Esophagus squamous epithelium (tissue), 5 donors: Measurements from ENCODE around the gene COL4A1. TPM values are rescaled to one million over a fixed set of nuclear protein-coding genes. Genes with fewer than 3 reads are reported as not detected.

Source experiments
- DNase-seq: peaks from one replicate; lab custom pipeline; 2025; lab: John Stamatoyannopoulos, UW
- H3K27ac ChIP-seq, 4 donors: fragments of 200-600 bp; sonication (generic); one replicate each; pipeline ENCODE4 v1.5.1; 2016 to 2019; ENCODE audit warnings: mild to moderate bottlenecking in 1 of 4
- H3K27me3 ChIP-seq, 4 donors: fragments of 200-600 bp; sonication (generic); 1 replicate in 3 of 4; 2 replicates in 1 of 4; pipeline versions ENCODE4 v1.5.1 to v1.6.0; 2017 to 2021; ENCODE audit warnings: antibody characterized with exemption in 1 of 4
- H3K36me3 ChIP-seq, 3 donors: fragments of 200-600 bp; sonication (generic); one replicate each; pipeline ENCODE4 v1.5.1; 2016 to 2019
- H3K4me1 ChIP-seq, 3 donors: fragments of 200-600 bp; sonication (generic); one replicate each; pipeline ENCODE4 v1.5.1; 2017 to 2019
- H3K4me3 ChIP-seq, 4 donors: fragments of 200-600 bp; sonication (generic); 1 replicate in 3 of 4; 2 replicates in 1 of 4; pipeline ENCODE4 v1.5.1; 2016 to 2019; ENCODE audit warnings: mild to moderate bottlenecking in 2 of 4, moderate library complexity in 1 of 4
- H3K9me3 ChIP-seq, 3 donors: fragments of 200-600 bp; sonication (generic); one replicate each; pipeline ENCODE4 v1.5.1; 2016 to 2019
- CTCF ChIP-seq, 6 experiments: fragments of 450-650 bp in 4 of 6; fragments of 200-600 bp in 2 of 6; sonication (generic) in 2 of 6; IDR thresholded peaks; one replicate each; pipeline ENCODE4 v1.5.1; 2016 to 2019; ENCODE audit warnings: antibody characterized with exemption in 6 of 6, mild to moderate bottlenecking in 4 of 6, moderate library complexity in 4 of 6
- POLR2A ChIP-seq, 4 donors: fragments of 450-650 bp; IDR thresholded peaks; one replicate each; pipeline ENCODE4 v1.6.1; 2017; ENCODE audit warnings: antibody characterized with exemption in 4 of 4, mild to moderate bottlenecking in 4 of 4, moderate library complexity in 3 of 4
- WGBS, 2 donors: methylation state at CpG; one replicate each; pipeline ENCODE4 v1.1.5; 2018; 5-methylcytosine and 5-hydroxymethylcytosine counted together
- intact Hi-C: fragments of 100-400 bp; cut with DNase I; formaldehyde crosslinking; loops from one replicate; pipeline ENCODE4 v1.15.0; 2022
- total RNA-seq, 4 donors: library from RNA; depleted of rRNA; stranded (reverse); fragments of >200 nt; gene quantifications; one replicate each; pipeline ENCODE4 v1.1.0, GENCODE V29; 2016
- donor health status: DM: yes; HTN: yes; CAD: no.

Gene COL4A1
- total RNA-seq, 4 donors from 2014 or later: 8.9 to 97.1 (median 40.2) TPM

- no peaks in the 10 kb centered on the region for H3K27me3 ChIP-seq
- H3K9me3 ChIP-seq: no peaks in the 10 kb centered on the region
- peak overlapping the region; percentile 30 to 77 (median 50) for H3K27ac ChIP-seq
- DNase-seq: no peak
- H3K4me3 ChIP-seq: no peak overlapping the region
- WGBS, 2 donors: 91% methylated on average over 11 to 12 of the region's 13 CpGs
- peaks cover 0 to 23% (median 5%) of the 10 kb centered on the region in 3 donors for H3K4me1 ChIP-seq
- TF ChIP-seq POLR2A (IDR thresholded peaks at IDR 0.05): no peak
- TF ChIP-seq CTCF (IDR thresholded peaks at IDR 0.05): no peak
- H3K36me3 ChIP-seq: no peaks in the 10 kb centered on the region
- intact Hi-C loops: no loop called here
These were observed 46.5 kb upstream of the COL4A1 start for GRCh38 chr13:110353339-110353977.

GRCh38 chr13:110352735-110353134 lies 45.8 kb upstream of the COL4A1 start:
- H3K27me3 ChIP-seq: no peaks in the 10 kb centered on the region
- intact Hi-C loops: no loop called here
- no peak for TF ChIP-seq POLR2A (IDR thresholded peaks at IDR 0.05)
- no peak for TF ChIP-seq CTCF (IDR thresholded peaks at IDR 0.05)
- no peaks in the 10 kb centered on the region for H3K9me3 ChIP-seq
- H3K36me3 ChIP-seq: no peaks in the 10 kb centered on the region
- no peak overlapping the region for H3K4me3 ChIP-seq
- H3K4me1 ChIP-seq: peaks cover 6 to 30% (median 10%) of the 10 kb centered on the region in 3 donors
- H3K27ac ChIP-seq: peak overlapping the region; percentile 30 to 77 (median 50)
- DNase-seq: no peak
- WGBS, 2 donors: 25 to 84% methylated on average over 1 to 3 of the region's 8 CpGs

- WGBS, 2 donors: 67 to 90% methylated on average over 5 to 6 of the region's 6 CpGs
- H3K4me1 ChIP-seq: peaks cover 15 to 39% (median 19%) of the 10 kb centered on the region in 3 donors
- TF ChIP-seq POLR2A (IDR thresholded peaks at IDR 0.05) (no peak), CTCF (IDR thresholded peaks at IDR 0.05) (no peak)
- H3K36me3 ChIP-seq: no peaks in the 10 kb centered on the region
- no peak for DNase-seq
- peak overlapping the region in 3 of 4 donors; percentile 45 to 77 (median 54) for H3K27ac ChIP-seq
- no peaks in the 10 kb centered on the region for H3K9me3 ChIP-seq
- no peaks in the 10 kb centered on the region for H3K27me3 ChIP-seq
- no peak overlapping the region for H3K4me3 ChIP-seq
- intact Hi-C loops: no loop called here
These were observed 44.9 kb upstream of the COL4A1 start for GRCh38 chr13:110351636-110352420.

- H3K36me3 ChIP-seq: no peaks in the 10 kb centered on the region
- WGBS, 2 donors: 62 to 84% methylated on average over 1 to 3 of the region's 3 CpGs
- peak overlapping the region in 2 of 4 donors; percentile 68 to 89 for H3K27ac ChIP-seq
- no peaks in the 10 kb centered on the region for H3K27me3 ChIP-seq
- TF ChIP-seq POLR2A (IDR thresholded peaks at IDR 0.05): no peak
- TF ChIP-seq CTCF (IDR thresholded peaks at IDR 0.05): no peak
- intact Hi-C loops: no loop called here
- peaks cover 20 to 52% (median 22%) of the 10 kb centered on the region in 3 donors for H3K4me1 ChIP-seq
- DNase-seq: no peak
- no peaks in the 10 kb centered on the region for H3K9me3 ChIP-seq
- no peak overlapping the region for H3K4me3 ChIP-seq
These were observed 43.6 kb upstream of the COL4A1 start for GRCh38 chr13:110350509-110350908.

GRCh38 chr13:110350049-110350448 lies 43.1 kb upstream of the COL4A1 start:
- peak overlapping the region in 2 of 4 donors; percentile 79 to 89 for H3K27ac ChIP-seq
- intact Hi-C loops: no loop called here
- DNase-seq: no peak
- no peaks in the 10 kb centered on the region for H3K9me3 ChIP-seq
- H3K36me3 ChIP-seq: no peaks in the 10 kb centered on the region
- no peak overlapping the region for H3K4me3 ChIP-seq
- no peaks in the 10 kb centered on the region for H3K27me3 ChIP-seq
- H3K4me1 ChIP-seq: peaks cover 20 to 53% (median 22%) of the 10 kb centered on the region in 3 donors
- no peak for TF ChIP-seq POLR2A (IDR thresholded peaks at IDR 0.05)
- WGBS, 2 donors: 69 to 83% methylated on average over 1 of the region's 1 CpG
